Uterus (tissue), 2 donors: ENCODE measurements around the gene EMC10.

Experiments
- CTCF ChIP-seq, 4 experiments: fragments of 200-600 bp in 2 of 4; fragments of 450-650 bp in 2 of 4; sonication (generic) in 2 of 4; IDR thresholded peaks; one replicate each; pipeline ENCODE4 v1.5.1; 2016 to 2019; ENCODE audit warnings: antibody characterized with exemption in 4 of 4, mild to moderate bottlenecking in 2 of 4, moderate library complexity in 1 of 4
- POLR2A ChIP-seq, 2 donors: fragments of 450-650 bp; IDR thresholded peaks; one replicate each; pipeline ENCODE4 v1.6.1; 2016; ENCODE audit warnings: antibody characterized with exemption in 2 of 2, mild to moderate bottlenecking in 1 of 2, moderate library complexity in 1 of 2

- TF ChIP-seq CTCF (IDR thresholded peaks at IDR 0.05) (no peak), POLR2A (IDR thresholded peaks at IDR 0.05) (no peak)
Observed at GRCh38 chr19:50489461-50490011, 13.2 kb downstream of the EMC10 start.
